Prostate gland (tissue), 2 donors: ENCODE results near the gene NKAIN4.

Source experiments
- POLR2AphosphoS5 ChIP-seq: sonication (generic); formaldehyde crosslinking; IDR thresholded peaks from one replicate; pipeline ENCODE4 v1.6.1; 2017; ENCODE audit warnings: antibody characterized with exemption
- TF ChIP-seq, protein P1 (sequence below), 4 experiments: fragments of 200-600 bp in 2 of 4; fragments of 450-650 bp in 2 of 4; sonication (generic) in 2 of 4; IDR thresholded peaks; 1 replicate in 3 of 4; 2 replicates in 1 of 4; pipeline ENCODE4 v1.5.1; 2016 to 2019; ENCODE audit warnings: antibody characterized with exemption in 4 of 4, mild to moderate bottlenecking in 2 of 4, moderate library complexity in 2 of 4

DNA sequence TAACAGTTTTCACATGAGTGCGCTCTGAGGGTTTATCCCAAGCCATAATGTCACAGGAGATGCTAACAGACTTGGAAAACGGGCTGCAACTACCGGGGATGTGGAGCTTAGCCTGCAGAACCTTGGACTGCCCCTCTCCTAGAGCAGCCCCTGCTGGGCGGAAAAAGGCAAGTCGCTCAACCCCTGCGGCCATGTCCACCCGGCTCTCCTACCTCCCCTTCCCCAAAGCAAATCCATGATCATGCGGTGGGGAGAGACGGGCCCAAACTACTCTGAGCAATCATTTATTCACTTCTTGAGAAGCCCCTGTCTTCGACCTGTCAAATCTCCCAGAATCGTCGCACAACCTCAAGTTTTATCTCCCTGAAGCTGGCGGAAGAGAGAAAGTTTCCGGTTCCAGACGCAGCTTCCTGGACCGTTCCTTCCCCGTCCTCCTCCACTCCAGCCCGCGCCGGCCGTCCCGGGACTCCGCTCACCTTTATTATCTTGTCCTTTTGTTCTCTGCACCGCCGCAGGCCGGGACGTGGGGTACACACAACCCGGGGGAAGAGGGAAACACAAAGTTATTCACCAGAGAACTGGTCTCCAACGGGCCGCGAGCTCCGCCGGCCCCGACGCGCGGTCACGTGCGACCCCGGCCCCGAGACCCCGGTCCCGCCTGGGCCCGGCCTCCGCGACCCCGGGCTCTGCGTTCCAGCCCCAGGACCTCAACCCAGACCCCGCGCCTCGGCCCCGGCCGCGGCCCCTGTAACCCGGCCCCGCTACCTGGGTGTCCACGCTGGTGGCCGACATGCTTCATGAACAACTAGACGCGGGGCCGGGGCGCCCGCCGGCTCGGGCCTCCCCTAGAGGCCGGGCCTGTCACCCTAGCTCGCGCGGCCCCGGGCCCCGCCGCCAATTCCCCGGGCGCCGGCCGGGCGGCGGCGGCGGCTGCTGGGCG lies 38.9 kb downstream of the NKAIN4 start:
- TF ChIP-seq, protein P1, sequence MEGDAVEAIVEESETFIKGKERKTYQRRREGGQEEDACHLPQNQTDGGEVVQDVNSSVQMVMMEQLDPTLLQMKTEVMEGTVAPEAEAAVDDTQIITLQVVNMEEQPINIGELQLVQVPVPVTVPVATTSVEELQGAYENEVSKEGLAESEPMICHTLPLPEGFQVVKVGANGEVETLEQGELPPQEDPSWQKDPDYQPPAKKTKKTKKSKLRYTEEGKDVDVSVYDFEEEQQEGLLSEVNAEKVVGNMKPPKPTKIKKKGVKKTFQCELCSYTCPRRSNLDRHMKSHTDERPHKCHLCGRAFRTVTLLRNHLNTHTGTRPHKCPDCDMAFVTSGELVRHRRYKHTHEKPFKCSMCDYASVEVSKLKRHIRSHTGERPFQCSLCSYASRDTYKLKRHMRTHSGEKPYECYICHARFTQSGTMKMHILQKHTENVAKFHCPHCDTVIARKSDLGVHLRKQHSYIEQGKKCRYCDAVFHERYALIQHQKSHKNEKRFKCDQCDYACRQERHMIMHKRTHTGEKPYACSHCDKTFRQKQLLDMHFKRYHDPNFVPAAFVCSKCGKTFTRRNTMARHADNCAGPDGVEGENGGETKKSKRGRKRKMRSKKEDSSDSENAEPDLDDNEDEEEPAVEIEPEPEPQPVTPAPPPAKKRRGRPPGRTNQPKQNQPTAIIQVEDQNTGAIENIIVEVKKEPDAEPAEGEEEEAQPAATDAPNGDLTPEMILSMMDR (IDR thresholded peaks at IDR 0.05): peak in 1 of 4 experiments; percentile 40
- TF ChIP-seq POLR2AphosphoS5: no peak
